Tibial artery (tissue), 4 donors: Measurements from ENCODE around the gene MFSD11.
"Not testable (repeated sequence)": the region's sequence is repeated elsewhere in the genome, so short reads cannot be mapped to it uniquely, and the experiment has no call there.

Experiments
- DNase-seq, 2 donors: peaks; one replicate each; pipeline ENCODE4 v3.0.0-alpha.2; 2019
- H3K27ac ChIP-seq, 2 donors: fragments of 200-600 bp; sonication (generic) in 1 of 2; 1 replicate in 1 of 2; 2 replicates in 1 of 2; pipeline ENCODE4 v1.5.1; 2018 to 2019; ENCODE audit warnings: mild to moderate bottlenecking in 1 of 2
- H3K27me3 ChIP-seq, 2 donors: fragments of 200-600 bp; sonication (generic) in 1 of 2; one replicate each; pipeline versions ENCODE4 v1.5.1 to v1.6.0; 2016 to 2019
- H3K36me3 ChIP-seq, 3 donors: fragments of 200-600 bp; sonication (generic) in 2 of 3; one replicate each; pipeline ENCODE4 v1.5.1; 2016 to 2019; ENCODE audit warnings: mild to moderate bottlenecking in 2 of 3
- H3K4me1 ChIP-seq, 4 donors: fragments of 200-600 bp; sonication (generic) in 2 of 4; 1 replicate in 3 of 4; 2 replicates in 1 of 4; pipeline ENCODE4 v1.5.1; 2016 to 2019
- H3K4me3 ChIP-seq, 2 donors: fragments of 200-600 bp; sonication (generic) in 1 of 2; 1 replicate in 1 of 2; 2 replicates in 1 of 2; pipeline ENCODE4 v1.5.1; 2018 to 2019; ENCODE audit warnings: mild to moderate bottlenecking in 2 of 2
- H3K9me3 ChIP-seq, 3 donors: fragments of 200-600 bp; sonication (generic) in 1 of 3; one replicate each; pipeline ENCODE4 v1.5.1; 2016 to 2019
- CTCF ChIP-seq, 2 experiments: fragments of 200-600 bp in 1 of 2; fragments of 450-650 bp in 1 of 2; IDR thresholded peaks; one replicate each; pipeline ENCODE4 v1.5.1; 2017 to 2019; ENCODE audit warnings: antibody characterized with exemption in 2 of 2, mild to moderate bottlenecking in 1 of 2, moderate library complexity in 1 of 2
- intact Hi-C: fragments of 100-400 bp; cut with DNase I; formaldehyde crosslinking; loops from one replicate; pipeline ENCODE4 v1.15.0; 2023; ENCODE audit warnings: low total_unique reads

MFSD11 gene

GRCh38 chr17:76812263-76812662 lies 74.3 kb downstream of the MFSD11 start:
- intact Hi-C loops: no loop called here
- Histone ChIP-seq H3K27me3 (peaks cover 0 to 6% of the 10 kb centered on the region in 2 donors), H3K4me3 (no peak overlapping the region), H3K9me3 (no peaks in the 10 kb centered on the region), H3K36me3 (no peaks in the 10 kb centered on the region), H3K27ac (no peak overlapping the region), H3K4me1 (no peaks in the 10 kb centered on the region)
- TF ChIP-seq CTCF (IDR thresholded peaks at IDR 0.05): no peak
- no peak for DNase-seq

GRCh38 chr17:76812968-76813367 lies 75.0 kb downstream of the MFSD11 start:
- no peak for DNase-seq
- no peaks in the 10 kb centered on the region for H3K36me3 ChIP-seq
- H3K27me3 ChIP-seq: peaks cover 0 to 6% of the 10 kb centered on the region in 2 donors
- H3K27ac ChIP-seq: no peak overlapping the region
- H3K9me3 ChIP-seq: no peaks in the 10 kb centered on the region
- H3K4me3 ChIP-seq: no peak overlapping the region
- TF ChIP-seq CTCF (IDR thresholded peaks at IDR 0.05): no peak
- intact Hi-C loops: no loop called here
- no peaks in the 10 kb centered on the region for H3K4me1 ChIP-seq

GRCh38 chr17:76815907-76816589 lies 78.1 kb downstream of the MFSD11 start:
- H3K4me3 ChIP-seq, H3K36me3 ChIP-seq, intact Hi-C loops, H3K9me3 ChIP-seq, H3K4me1 ChIP-seq, H3K27ac ChIP-seq, DNase-seq: not testable (repeated sequence)
- H3K27me3 ChIP-seq: peaks cover 0 to 23% of the 10 kb centered on the region in 2 donors

GRCh38 chr17:76816590-76817135 lies 78.7 kb downstream of the MFSD11 start:
- Histone ChIP-seq H3K4me3 (no peak overlapping the region), H3K27ac (no peak overlapping the region), H3K4me1 (no peaks in the 10 kb centered on the region), H3K36me3 (no peaks in the 10 kb centered on the region), H3K9me3 (no peaks in the 10 kb centered on the region), H3K27me3 (peaks cover 0 to 23% of the 10 kb centered on the region in 2 donors)
- intact Hi-C loops: no loop called here
- TF ChIP-seq CTCF (IDR thresholded peaks at IDR 0.05): no peak
- DNase-seq: no peak

GRCh38 chr17:76820039-76820438 lies 82.1 kb downstream of the MFSD11 start:
- H3K4me1 ChIP-seq: no peaks in the 10 kb centered on the region
- TF ChIP-seq CTCF (IDR thresholded peaks at IDR 0.05): no peak
- peaks cover 0 to 26% of the 10 kb centered on the region in 2 donors for H3K27me3 ChIP-seq
- intact Hi-C loops: no loop called here
- no peaks in the 10 kb centered on the region for H3K9me3 ChIP-seq
- H3K36me3 ChIP-seq: no peaks in the 10 kb centered on the region
- no peak overlapping the region for H3K4me3 ChIP-seq
- H3K27ac ChIP-seq: no peak overlapping the region
- DNase-seq: no peak

GRCh38 chr17:76820561-76820960 lies 82.6 kb downstream of the MFSD11 start:
- H3K4me3 ChIP-seq: no peak overlapping the region
- no peaks in the 10 kb centered on the region for H3K36me3 ChIP-seq
- TF ChIP-seq CTCF (IDR thresholded peaks at IDR 0.05): no peak
- no peaks in the 10 kb centered on the region for H3K9me3 ChIP-seq
- intact Hi-C loops: no loop called here
- H3K27ac ChIP-seq: no peak overlapping the region
- H3K4me1 ChIP-seq: no peaks in the 10 kb centered on the region
- DNase-seq: no peak
- H3K27me3 ChIP-seq: peaks cover 0 to 25% of the 10 kb centered on the region in 2 donors
